Activated naive CD8-positive, alpha-beta T cell treated with anti-CD3 and anti-CD28 coated beads, Interleukin-2, amount 50 U/mL, for 16 hours (primary cell): ENCODE data around the gene ABLIM1.

Experiments
- DNase-seq: peaks from one replicate; pipeline ENCODE4 v3.0.0-alpha.2; 2020; ENCODE audit warnings: low read depth, low spot score

ABLIM1 gene

GRCh38 chr10:114584419-114584818 is 73.7 kb downstream of the ABLIM1 start:
- no peak for DNase-seq

GRCh38 chr10:114581071-114581470 is 77.0 kb downstream of the ABLIM1 start:
- DNase-seq, result no peak

- no peak for DNase-seq
These were observed 80.9 kb downstream of the ABLIM1 start for GRCh38 chr10:114577133-114577532.

GRCh38 chr10:114576716-114577115 is 81.4 kb downstream of the ABLIM1 start:
- DNase-seq, result no peak

GRCh38 chr10:114576132-114576487 is 82.0 kb downstream of the ABLIM1 start:
- no peak for DNase-seq

- no peak for DNase-seq
These were observed 82.5 kb downstream of the ABLIM1 start for GRCh38 chr10:114575417-114576131.

GRCh38 chr10:114573330-114574045 is 84.6 kb downstream of the ABLIM1 start:
- no peak for DNase-seq

- no peak for DNase-seq
These were observed 86.6 kb downstream of the ABLIM1 start for GRCh38 chr10:114571316-114571999.

GRCh38 chr10:114566064-114566463 is 92.0 kb downstream of the ABLIM1 start:
- no peak for DNase-seq

GRCh38 chr10:114565066-114565465 is 93.0 kb downstream of the ABLIM1 start:
- DNase-seq, result no peak

- DNase-seq, result no peak
These were observed 97.0 kb downstream of the ABLIM1 start for GRCh38 chr10:114561008-114561523.

GRCh38 chr10:114560144-114560543 is 97.9 kb downstream of the ABLIM1 start:
- no peak for DNase-seq

GRCh38 chr10:114559636-114560035 is 98.4 kb downstream of the ABLIM1 start:
- no peak for DNase-seq

GRCh38 chr10:114557854-114558253 is 100.2 kb downstream of the ABLIM1 start:
- DNase-seq, result no peak

- DNase-seq, result no peak
These were observed 101.6 kb downstream of the ABLIM1 start for GRCh38 chr10:114556236-114557122.

GRCh38 chr10:114553436-114553835 is 104.6 kb downstream of the ABLIM1 start:
- DNase-seq, result no peak

- DNase-seq, result no peak
These were observed 106.0 kb downstream of the ABLIM1 start for GRCh38 chr10:114552050-114552449.

GRCh38 chr10:114551636-114551972 is 106.5 kb downstream of the ABLIM1 start:
- DNase-seq, result no peak

GRCh38 chr10:114550756-114551635 is 107.1 kb downstream of the ABLIM1 start:
- DNase-seq, result no peak

- DNase-seq, result no peak
These were observed 109.4 kb downstream of the ABLIM1 start for GRCh38 chr10:114548662-114549061.

GRCh38 chr10:114547514-114547913 is 110.6 kb downstream of the ABLIM1 start:
- no peak for DNase-seq
